Esophagus muscularis mucosa (tissue), 4 donors: ENCODE results near the gene TNP1.

Source experiments
- EP300 ChIP-seq: sonication (generic); formaldehyde crosslinking; IDR thresholded peaks from one replicate; pipeline ENCODE4 v1.6.1; 2017; ENCODE audit warnings: antibody characterized with exemption
- POLR2A ChIP-seq: fragments of 450-650 bp; IDR thresholded peaks from one replicate; pipeline ENCODE4 v1.6.1; 2017; ENCODE audit warnings: antibody characterized with exemption, moderate library complexity, mild to moderate bottlenecking, low read depth
- POLR2AphosphoS5 ChIP-seq, 2 donors: sonication (generic); formaldehyde crosslinking; IDR thresholded peaks; one replicate each; pipeline ENCODE4 v1.6.1; 2017; ENCODE audit warnings: antibody characterized with exemption in 2 of 2
- TF ChIP-seq, protein P1 (sequence below), 3 experiments: fragments of 200-600 bp in 2 of 3; fragments of 450-650 bp in 1 of 3; sonication (generic) in 2 of 3; IDR thresholded peaks; one replicate each; pipeline ENCODE4 v1.5.1; 2017 to 2019; ENCODE audit warnings: antibody characterized with exemption in 3 of 3, mild to moderate bottlenecking in 2 of 3, moderate library complexity in 1 of 3

DNA sequence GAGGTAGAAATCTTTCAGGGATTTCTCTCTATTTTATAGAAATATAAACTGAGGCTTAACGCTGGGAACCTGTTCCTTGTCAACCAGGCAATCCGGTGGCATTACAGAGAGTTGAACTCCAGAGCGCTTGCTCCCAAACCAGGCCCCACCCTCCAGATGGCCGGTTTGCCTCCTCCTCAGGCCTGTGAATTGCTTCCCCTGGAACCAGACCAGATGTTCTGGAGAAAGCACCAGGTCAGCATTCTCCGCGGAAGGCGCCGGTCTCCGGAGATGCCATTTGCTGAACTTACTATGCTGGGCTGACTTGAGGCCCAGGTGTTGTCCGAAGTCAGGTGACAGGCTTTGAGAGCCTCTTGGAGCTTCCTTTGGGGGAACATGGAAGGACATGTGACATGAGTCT is 17.2 kb downstream of the TNP1 start:
- TF ChIP-seq, protein P1, sequence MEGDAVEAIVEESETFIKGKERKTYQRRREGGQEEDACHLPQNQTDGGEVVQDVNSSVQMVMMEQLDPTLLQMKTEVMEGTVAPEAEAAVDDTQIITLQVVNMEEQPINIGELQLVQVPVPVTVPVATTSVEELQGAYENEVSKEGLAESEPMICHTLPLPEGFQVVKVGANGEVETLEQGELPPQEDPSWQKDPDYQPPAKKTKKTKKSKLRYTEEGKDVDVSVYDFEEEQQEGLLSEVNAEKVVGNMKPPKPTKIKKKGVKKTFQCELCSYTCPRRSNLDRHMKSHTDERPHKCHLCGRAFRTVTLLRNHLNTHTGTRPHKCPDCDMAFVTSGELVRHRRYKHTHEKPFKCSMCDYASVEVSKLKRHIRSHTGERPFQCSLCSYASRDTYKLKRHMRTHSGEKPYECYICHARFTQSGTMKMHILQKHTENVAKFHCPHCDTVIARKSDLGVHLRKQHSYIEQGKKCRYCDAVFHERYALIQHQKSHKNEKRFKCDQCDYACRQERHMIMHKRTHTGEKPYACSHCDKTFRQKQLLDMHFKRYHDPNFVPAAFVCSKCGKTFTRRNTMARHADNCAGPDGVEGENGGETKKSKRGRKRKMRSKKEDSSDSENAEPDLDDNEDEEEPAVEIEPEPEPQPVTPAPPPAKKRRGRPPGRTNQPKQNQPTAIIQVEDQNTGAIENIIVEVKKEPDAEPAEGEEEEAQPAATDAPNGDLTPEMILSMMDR (IDR thresholded peaks at IDR 0.05): no peak
- TF ChIP-seq POLR2A: no peak
- TF ChIP-seq POLR2AphosphoS5 (IDR thresholded peaks at IDR 0.05): no peak
- TF ChIP-seq EP300: no peak
